ENCODE data around the gene TRAP1.

- TF ChIP-seq CTCF (IDR thresholded peaks at IDR 0.05), result no peak
- TF ChIP-seq POLR2AphosphoS5 (IDR thresholded peaks at IDR 0.05), result no peak
Measured at GRCh38 chr16:3698941-3699340, 18.4 kb downstream of the TRAP1 start.

All from stomach (tissue), 4 donors.